ENCODE measurements around the gene ARHGAP15. TPM values are rescaled to one million over a fixed set of nuclear protein-coding genes. Genes with fewer than 3 reads are reported as not detected.

ARHGAP15 gene
- total RNA-seq, 2 experiments from 2014 or later, result 141 TPM

DNA sequence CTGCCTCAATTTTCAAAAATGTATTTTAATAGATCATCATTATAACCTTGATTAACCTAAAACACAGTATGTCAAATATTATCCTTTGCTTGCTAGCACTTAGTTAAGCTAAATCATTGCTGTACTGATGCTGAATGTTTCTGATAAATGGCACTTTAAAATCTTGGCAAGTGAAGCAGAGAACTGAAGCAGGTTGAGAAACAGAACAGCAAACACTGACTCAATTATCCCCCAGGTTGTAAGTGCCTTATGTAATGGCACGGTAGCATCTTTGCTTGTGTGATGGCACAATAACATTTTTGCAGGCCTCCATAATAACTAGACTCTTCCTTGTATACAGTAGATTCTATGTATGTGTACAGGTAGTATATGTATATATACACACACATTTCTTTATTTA is 33.8 kb downstream of the ARHGAP15 start:
- Mint-ChIP-seq H3K4me1 (peaks cover 56% of the 10 kb centered on the region), H3K27me3 (no peaks in the 10 kb centered on the region), H3K27ac (no peak overlapping the region), H3K36me3 (peaks cover 41% of the 10 kb centered on the region), H3K4me3 (no peak overlapping the region), H3K9me3 (no peaks in the 10 kb centered on the region)
- no peak for ATAC-seq (ENCODE audit: low read depth)
- DNase-seq, result no peak
- POLR2A ChIA-PET, result no interaction called here

DNA sequence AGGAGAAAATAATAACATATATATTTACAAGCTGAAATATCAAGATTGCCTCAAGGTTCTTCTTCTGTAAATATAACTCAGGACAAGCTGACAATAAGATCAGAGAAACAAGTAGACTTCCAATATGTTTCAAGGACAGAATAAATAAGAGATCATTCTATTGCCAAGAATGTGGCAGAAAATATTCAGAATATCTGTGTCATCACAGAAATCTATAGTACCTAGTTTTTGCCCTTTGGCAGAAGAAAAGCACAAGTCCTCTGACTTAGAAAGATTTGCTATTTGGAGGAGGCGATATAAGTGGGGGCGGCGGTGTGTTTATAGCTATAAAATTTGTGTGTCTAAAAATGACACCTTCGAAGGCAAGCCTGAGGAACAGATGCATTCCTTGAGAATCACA is 34.3 kb downstream of the ARHGAP15 start:
- Mint-ChIP-seq H3K4me1 (peaks cover 52% of the 10 kb centered on the region), H3K27me3 (no peaks in the 10 kb centered on the region), H3K4me3 (no peak overlapping the region), H3K36me3 (peaks cover 39% of the 10 kb centered on the region), H3K9me3 (no peaks in the 10 kb centered on the region), H3K27ac (no peak overlapping the region)
- DNase-seq, result no peak
- POLR2A ChIA-PET, result no interaction called here
- no peak for ATAC-seq (ENCODE audit: low read depth)

- DNase-seq (no peak), ATAC-seq (ENCODE audit: low read depth) (no peak)
- peaks cover 40% of the 10 kb centered on the region for H3K4me1 Mint-ChIP-seq
- no peak overlapping the region for H3K4me3 Mint-ChIP-seq
- POLR2A ChIA-PET, result no interaction called here
- H3K27ac Mint-ChIP-seq, result no peak overlapping the region
- H3K27me3 Mint-ChIP-seq, result no peaks in the 10 kb centered on the region
- peaks cover 39% of the 10 kb centered on the region for H3K36me3 Mint-ChIP-seq
- H3K9me3 Mint-ChIP-seq, result no peaks in the 10 kb centered on the region
Measured at GRCh38 chr2:143165291-143165690, 36.1 kb downstream of the ARHGAP15 start.

- H3K9me3 Mint-ChIP-seq, result no peaks in the 10 kb centered on the region
- no peak overlapping the region for H3K27ac Mint-ChIP-seq
- ATAC-seq (ENCODE audit: low read depth) (no peak), DNase-seq (no peak)
- POLR2A ChIA-PET, result no interaction called here
- H3K36me3 Mint-ChIP-seq, result peaks cover 40% of the 10 kb centered on the region
- H3K4me3 Mint-ChIP-seq, result no peak overlapping the region
- H3K4me1 Mint-ChIP-seq, result peaks cover 20% of the 10 kb centered on the region
- no peaks in the 10 kb centered on the region for H3K27me3 Mint-ChIP-seq
Measured at GRCh38 chr2:143169105-143169504, 39.9 kb downstream of the ARHGAP15 start.

DNA sequence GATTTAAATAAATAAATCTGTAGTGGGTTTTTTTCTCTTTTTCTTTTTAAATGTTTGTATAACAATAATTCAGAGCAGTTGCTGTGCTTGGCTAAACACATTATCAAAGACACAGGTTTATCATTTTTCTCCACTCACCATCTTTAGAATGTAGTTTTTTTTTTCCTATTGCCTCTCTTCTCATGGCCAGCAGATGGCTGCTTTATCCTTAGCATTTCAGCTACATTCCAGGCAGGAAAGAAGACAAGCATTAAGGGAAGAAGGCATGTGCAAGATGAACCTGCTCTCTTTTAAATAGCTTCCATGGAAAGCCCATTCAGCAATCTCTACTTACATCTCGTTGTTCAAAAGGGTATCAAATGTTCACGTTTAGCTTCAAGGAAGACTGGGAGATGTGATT is 42.6 kb downstream of the ARHGAP15 start:
- Mint-ChIP-seq H3K36me3 (peaks cover 38% of the 10 kb centered on the region), H3K27ac (no peak overlapping the region), H3K27me3 (no peaks in the 10 kb centered on the region), H3K9me3 (no peaks in the 10 kb centered on the region), H3K4me3 (no peak overlapping the region), H3K4me1 (peaks cover 31% of the 10 kb centered on the region)
- DNase-seq (no peak), ATAC-seq (ENCODE audit: low read depth) (no peak)
- POLR2A ChIA-PET, result no interaction called here

DNA sequence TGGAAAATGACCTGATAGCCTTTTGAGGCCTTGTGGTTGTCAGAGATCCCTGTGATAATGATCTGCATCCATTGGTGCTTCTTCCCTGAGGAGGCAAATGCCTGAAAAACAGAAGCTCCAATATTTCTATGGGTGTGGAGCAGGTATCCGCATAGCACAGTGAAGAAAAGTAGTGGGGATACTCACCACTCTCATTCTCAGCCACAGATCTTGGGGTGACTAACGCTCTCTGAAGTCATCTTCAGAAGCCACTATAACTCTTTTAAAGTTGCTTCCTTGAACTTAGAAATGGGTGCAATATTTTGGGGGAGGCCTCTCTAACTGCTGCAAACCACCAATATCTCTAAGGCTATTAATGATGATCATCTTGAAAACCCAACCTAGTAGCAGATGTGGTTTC is 46.2 kb downstream of the ARHGAP15 start:
- ATAC-seq (ENCODE audit: low read depth) (peak; percentile 51), DNase-seq (no peak)
- POLR2A ChIA-PET, result no interaction called here
- Mint-ChIP-seq H3K27me3 (no peaks in the 10 kb centered on the region), H3K36me3 (peaks cover 44% of the 10 kb centered on the region), H3K4me1 (peaks cover 33% of the 10 kb centered on the region), H3K9me3 (peaks cover 5% of the 10 kb centered on the region), H3K27ac (peak overlapping the region; percentile 40), H3K4me3 (no peak overlapping the region)

GRCh38 chr2:143176606-143177005 is 47.4 kb downstream of the ARHGAP15 start:
- no peak for DNase-seq
- Mint-ChIP-seq H3K27me3 (no peaks in the 10 kb centered on the region), H3K36me3 (peaks cover 44% of the 10 kb centered on the region), H3K4me1 (peaks cover 31% of the 10 kb centered on the region), H3K27ac (peak overlapping the region; percentile 88), H3K4me3 (peak overlapping the region; percentile 84), H3K9me3 (peaks cover 5% of the 10 kb centered on the region)
- ATAC-seq (ENCODE audit: low read depth), result peak; percentile 46
- POLR2A ChIA-PET, result no interaction called here

- POLR2A ChIA-PET, result no interaction called here
- H3K27me3 Mint-ChIP-seq, result no peaks in the 10 kb centered on the region
- peak overlapping the region; percentile 88 for H3K27ac Mint-ChIP-seq
- H3K4me1 Mint-ChIP-seq, result peaks cover 34% of the 10 kb centered on the region
- H3K9me3 Mint-ChIP-seq, result peaks cover 5% of the 10 kb centered on the region
- H3K36me3 Mint-ChIP-seq, result peaks cover 48% of the 10 kb centered on the region
- DNase-seq, result no peak
- peak; percentile 46 for ATAC-seq (ENCODE audit: low read depth)
- peak overlapping the region; percentile 84 for H3K4me3 Mint-ChIP-seq
Measured at GRCh38 chr2:143177096-143177786, 48.0 kb downstream of the ARHGAP15 start.

- H3K27me3 Mint-ChIP-seq, result no peaks in the 10 kb centered on the region
- peak overlapping the region; percentile 3 for H3K27ac Mint-ChIP-seq
- H3K9me3 Mint-ChIP-seq, result peaks cover 5% of the 10 kb centered on the region
- no peak overlapping the region for H3K4me3 Mint-ChIP-seq
- H3K4me1 Mint-ChIP-seq, result peaks cover 22% of the 10 kb centered on the region
- H3K36me3 Mint-ChIP-seq, result peaks cover 56% of the 10 kb centered on the region
- DNase-seq (no peak), ATAC-seq (ENCODE audit: low read depth) (peak; percentile 35)
- POLR2A ChIA-PET, result interaction anchor here (0.7 kb wide), 1 partner anchor 59 kb away, joined by 4 read pairs; no protein-coding TSS in a partner anchor
Measured at GRCh38 chr2:143181494-143181893, 52.3 kb downstream of the ARHGAP15 start.

DNA sequence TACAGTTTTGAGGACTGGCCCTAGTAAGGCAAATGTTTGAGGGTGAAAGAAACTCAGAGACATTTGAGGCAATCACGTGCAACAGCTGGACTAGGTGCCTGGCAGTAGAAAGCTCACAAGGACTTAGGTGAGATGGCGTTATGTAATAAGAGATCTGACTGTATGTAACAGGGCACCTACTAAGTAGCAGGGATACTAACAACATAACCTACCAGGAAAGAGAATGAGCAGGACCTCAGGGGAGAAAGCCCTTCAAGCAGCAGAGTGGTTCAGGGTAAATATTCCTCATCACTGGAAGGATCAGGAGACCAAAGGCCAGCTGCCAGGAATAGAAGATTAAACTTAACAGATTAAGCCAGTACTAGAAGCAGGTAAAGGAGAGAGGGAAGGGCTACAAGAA is 53.4 kb downstream of the ARHGAP15 start:
- peaks cover 61% of the 10 kb centered on the region for H3K36me3 Mint-ChIP-seq
- H3K4me3 Mint-ChIP-seq, result no peak overlapping the region
- DNase-seq (no peak), ATAC-seq (ENCODE audit: low read depth) (no peak)
- H3K4me1 Mint-ChIP-seq, result peaks cover 15% of the 10 kb centered on the region
- peaks cover 5% of the 10 kb centered on the region for H3K9me3 Mint-ChIP-seq
- H3K27me3 Mint-ChIP-seq, result no peaks in the 10 kb centered on the region
- no peak overlapping the region for H3K27ac Mint-ChIP-seq
- POLR2A ChIA-PET, result no interaction called here

DNA sequence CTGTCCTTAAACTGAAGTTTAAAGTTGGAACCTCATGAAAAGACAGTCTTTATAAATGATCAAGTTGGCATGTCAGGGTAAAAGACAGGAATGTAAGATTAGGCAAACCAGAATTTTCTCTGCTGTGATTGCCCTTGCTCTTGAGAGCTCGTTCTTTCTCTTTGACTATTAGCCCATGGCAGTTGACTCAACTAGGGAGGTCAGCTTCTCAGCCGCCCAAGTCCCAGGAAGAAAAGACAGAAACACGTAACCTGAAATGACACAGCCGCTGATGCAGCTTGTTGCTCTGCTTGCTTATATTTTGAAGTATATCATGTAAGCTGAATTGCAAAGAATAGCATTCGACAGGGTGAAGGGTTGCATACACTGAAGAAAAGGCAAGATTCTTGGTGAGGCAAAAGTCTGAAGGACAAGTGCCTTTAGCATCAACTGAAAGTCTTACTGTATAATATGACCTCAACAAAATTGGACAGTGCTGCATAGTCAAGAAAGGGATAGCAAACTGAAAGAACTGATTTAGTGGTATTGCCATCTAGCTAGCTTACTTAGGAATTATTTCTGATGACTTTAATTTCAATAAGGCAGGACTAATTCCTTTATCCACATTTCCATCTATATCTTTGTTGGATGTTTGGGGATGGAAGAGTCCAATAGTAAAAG is 54.7 kb downstream of the ARHGAP15 start:
- DNase-seq, result no peak
- H3K4me3 Mint-ChIP-seq, result no peak overlapping the region
- H3K36me3 Mint-ChIP-seq, result peaks cover 61% of the 10 kb centered on the region

DNA sequence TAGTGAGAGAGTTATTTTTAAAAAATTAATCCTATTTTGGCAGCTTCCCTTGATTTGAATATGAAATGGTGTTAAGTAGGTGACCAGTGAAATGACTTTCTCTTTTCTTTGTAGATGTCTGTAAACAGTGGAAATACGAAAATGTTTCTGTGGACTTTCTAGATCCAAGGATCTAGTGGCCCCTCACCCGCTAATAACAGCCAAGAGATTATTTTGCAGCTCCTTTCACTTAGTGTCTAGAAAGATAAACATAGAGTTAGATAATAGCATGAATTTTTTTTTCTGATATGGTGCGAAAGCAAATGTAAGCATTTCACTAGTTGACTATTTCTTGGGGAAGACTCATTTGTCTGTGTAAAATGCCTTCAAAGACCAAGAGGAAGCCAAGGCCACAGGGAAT is 57.7 kb downstream of the ARHGAP15 start:
- DNase-seq (no peak), ATAC-seq (ENCODE audit: low read depth) (no peak)
- Mint-ChIP-seq H3K27ac (no peak overlapping the region), H3K4me1 (peaks cover 4% of the 10 kb centered on the region), H3K36me3 (peaks cover 58% of the 10 kb centered on the region), H3K9me3 (no peaks in the 10 kb centered on the region), H3K27me3 (no peaks in the 10 kb centered on the region), H3K4me3 (no peak overlapping the region)
- POLR2A ChIA-PET, result no interaction called here

More for the DNA sequence above, 54.7 kb downstream of the ARHGAP15 start:
- Mint-ChIP-seq H3K27me3 (no peaks in the 10 kb centered on the region), H3K27ac (no peak overlapping the region), H3K9me3 (peaks cover 5% of the 10 kb centered on the region), H3K4me1 (peaks cover 12% of the 10 kb centered on the region)
- POLR2A ChIA-PET, result no interaction called here
- no peak for ATAC-seq (ENCODE audit: low read depth)

GRCh38 chr2:143190431-143190830 is 61.2 kb downstream of the ARHGAP15 start:
- H3K27ac Mint-ChIP-seq, result no peak overlapping the region
- POLR2A ChIA-PET, result no interaction called here
- H3K36me3 Mint-ChIP-seq, result peaks cover 46% of the 10 kb centered on the region

DNA sequence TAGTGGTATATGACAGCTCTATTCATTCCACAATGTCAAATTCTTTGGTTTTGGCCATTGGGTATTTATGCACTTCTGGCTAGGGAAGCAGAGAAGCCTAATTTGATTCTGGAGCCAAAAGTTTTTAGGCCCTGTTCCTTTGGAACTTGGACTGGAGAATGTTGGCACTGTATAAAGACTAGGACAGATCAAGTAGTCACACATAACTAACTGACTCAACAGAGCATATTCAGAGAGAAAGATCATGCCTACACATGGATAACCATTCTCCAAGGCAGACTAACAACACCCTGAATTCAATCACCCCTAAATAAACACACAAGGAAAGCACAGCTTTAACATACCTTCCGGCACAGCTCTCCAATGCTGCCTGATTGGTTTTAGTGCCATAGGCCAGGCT is 62.9 kb downstream of the ARHGAP15 start:
- ATAC-seq (ENCODE audit: low read depth), result no peak
- no peaks in the 10 kb centered on the region for H3K9me3 Mint-ChIP-seq
- POLR2A ChIA-PET, result no interaction called here
- DNase-seq, result no peak
- peaks cover 36% of the 10 kb centered on the region for H3K36me3 Mint-ChIP-seq
- H3K4me1 Mint-ChIP-seq, result no peaks in the 10 kb centered on the region
- H3K27ac Mint-ChIP-seq, result no peak overlapping the region
- no peak overlapping the region for H3K4me3 Mint-ChIP-seq
- H3K27me3 Mint-ChIP-seq, result no peaks in the 10 kb centered on the region

More at GRCh38 chr2:143190431-143190830, 61.2 kb downstream of the ARHGAP15 start:
- H3K27me3 Mint-ChIP-seq, result no peaks in the 10 kb centered on the region
- DNase-seq (no peak), ATAC-seq (ENCODE audit: low read depth) (no peak)
- no peaks in the 10 kb centered on the region for H3K9me3 Mint-ChIP-seq
- H3K4me3 Mint-ChIP-seq, result no peak overlapping the region
- peaks cover 4% of the 10 kb centered on the region for H3K4me1 Mint-ChIP-seq
